Measurements from ENCODE around the gene ZC3H7B.

The ZC3H7B gene

DNA sequence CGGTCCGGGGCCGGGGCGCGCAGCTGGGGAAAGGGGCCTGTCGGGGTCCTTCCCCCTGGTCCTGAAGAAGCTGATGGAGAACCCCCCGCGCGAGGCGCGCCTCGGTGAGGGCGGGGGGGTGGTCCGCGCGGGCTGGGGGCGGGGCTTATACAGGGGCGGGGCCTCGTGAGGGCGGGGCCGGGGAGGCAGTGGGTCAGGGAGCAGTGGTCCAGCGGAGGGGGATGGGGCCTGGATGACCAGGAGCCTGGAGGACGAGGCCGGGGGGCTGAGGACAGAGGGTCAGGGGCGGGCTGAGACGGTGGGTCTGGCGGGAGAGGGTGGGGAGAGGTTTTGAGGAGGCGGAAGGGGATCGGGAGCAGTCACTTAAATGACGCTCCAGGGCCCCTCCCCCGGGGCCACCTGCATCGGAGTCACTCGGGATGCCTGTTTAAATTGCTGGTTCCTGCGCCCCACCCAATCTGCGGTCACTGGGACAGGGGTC lies 80.8 kb downstream of the ZC3H7B start:
- no peak for TF ChIP-seq GATA2 (IDR thresholded peaks at IDR 0.05; ENCODE audit: low read depth, low read length)
- no peak for TF ChIP-seq GATA3 (IDR thresholded peaks at IDR 0.05; ENCODE audit: low read depth, low read length)

DNA sequence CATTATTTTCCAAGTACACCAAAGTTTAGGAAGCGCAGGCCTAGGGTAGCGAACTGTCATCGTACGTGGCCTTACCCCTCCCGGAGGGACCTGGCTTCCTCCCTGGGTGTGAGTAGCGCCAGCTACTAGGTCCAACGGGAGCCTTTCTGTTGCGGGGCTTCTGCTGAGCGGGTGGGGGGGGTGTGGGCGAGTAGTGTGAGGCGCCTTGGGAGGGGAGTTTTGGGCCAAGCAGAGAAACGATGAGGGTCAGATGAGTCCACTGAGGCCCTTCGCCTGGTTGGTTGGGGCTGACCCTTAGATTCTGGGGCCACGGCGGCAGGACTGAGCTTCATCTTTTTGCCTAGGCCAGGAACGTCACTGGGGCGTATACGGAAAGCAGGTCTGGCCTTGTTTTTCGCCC lies 81.3 kb downstream of the ZC3H7B start:
- TF ChIP-seq GATA3 (IDR thresholded peaks at IDR 0.05; ENCODE audit: low read depth, low read length) (no peak), GATA2 (IDR thresholded peaks at IDR 0.05; ENCODE audit: low read depth, low read length) (no peak)

DNA sequence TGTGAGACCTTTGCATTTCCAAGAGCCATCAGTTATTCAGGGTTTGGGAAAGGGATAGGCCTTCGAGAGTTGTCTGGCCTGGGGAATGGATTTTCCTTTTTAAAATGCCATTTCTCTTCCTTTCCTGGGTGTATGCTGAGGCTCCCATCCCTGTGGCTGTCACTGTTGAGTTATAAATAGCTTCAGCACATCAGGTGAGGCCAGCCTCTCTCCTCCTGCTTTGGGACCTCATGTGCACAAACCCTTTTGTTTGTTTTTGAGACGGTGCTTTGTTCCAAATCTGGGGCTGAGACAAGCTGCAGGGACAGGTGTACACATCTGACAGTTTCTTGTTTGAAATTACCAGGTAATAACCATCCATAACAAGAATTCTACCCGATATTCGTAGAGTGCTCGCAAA lies 81.8 kb downstream of the ZC3H7B start:
- TF ChIP-seq GATA3 (IDR thresholded peaks at IDR 0.05; ENCODE audit: low read depth, low read length): no peak

DNA sequence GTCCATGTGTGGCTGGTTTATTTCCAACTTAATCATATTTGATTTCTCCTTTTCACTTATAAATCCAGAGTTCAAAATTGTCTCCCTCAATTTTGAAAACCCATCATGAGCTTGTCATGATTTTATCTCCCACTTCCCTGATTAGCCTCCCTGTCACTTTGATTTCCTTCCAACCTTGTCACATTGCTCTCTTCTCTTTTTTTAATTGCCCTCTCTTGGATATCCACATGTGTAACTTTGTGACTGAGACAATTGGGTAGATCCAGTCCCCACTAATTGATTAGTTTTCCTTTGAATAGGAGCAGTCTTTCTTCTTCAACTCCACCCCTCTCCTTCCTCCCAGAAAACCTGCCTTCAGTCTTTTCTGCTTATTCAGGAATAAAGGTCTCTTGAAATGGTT lies 82.8 kb downstream of the ZC3H7B start:
- TF ChIP-seq GATA2 (IDR thresholded peaks at IDR 0.05; ENCODE audit: low read depth, low read length) (no peak), GATA3 (IDR thresholded peaks at IDR 0.05; ENCODE audit: low read depth, low read length) (no peak)

DNA sequence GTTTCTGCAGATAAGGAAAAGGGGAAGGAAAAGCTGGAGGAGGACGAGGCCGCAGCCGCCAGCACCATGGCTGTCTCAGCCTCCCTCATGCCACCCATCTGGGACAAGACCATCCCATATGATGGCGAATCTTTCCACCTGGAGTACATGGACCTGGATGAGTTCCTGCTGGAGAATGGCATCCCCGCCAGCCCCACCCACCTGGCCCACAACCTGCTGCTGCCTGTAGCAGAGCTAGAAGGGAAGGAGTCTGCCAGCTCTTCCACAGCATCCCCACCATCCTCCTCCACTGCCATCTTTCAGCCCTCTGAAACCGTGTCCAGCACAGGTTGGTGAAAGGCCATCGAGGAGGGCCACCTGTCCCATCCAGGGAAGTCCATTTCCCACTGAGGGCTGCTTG lies 86.0 kb downstream of the ZC3H7B start:
- TF ChIP-seq GATA2 (IDR thresholded peaks at IDR 0.05; ENCODE audit: low read depth, low read length): no peak
- no peak for TF ChIP-seq GATA3 (IDR thresholded peaks at IDR 0.05; ENCODE audit: low read depth, low read length)

DNA sequence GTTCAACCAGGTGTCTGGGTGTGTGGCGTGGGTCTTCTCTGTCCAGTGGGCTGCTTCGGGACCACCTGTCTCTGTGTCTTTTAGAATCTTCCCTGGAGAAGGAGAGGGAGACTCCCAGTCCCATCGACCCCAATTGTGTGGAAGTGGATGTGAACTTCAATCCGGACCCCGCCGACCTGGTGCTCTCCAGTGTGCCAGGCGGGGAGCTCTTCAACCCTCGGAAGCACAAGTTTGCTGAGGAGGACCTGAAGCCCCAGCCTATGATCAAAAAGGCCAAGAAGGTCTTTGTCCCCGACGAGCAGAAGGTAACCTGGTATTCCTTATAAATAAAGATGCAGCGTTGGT lies 92.7 kb downstream of the ZC3H7B start:
- TF ChIP-seq GATA2 (IDR thresholded peaks at IDR 0.05; ENCODE audit: low read depth, low read length): no peak
- TF ChIP-seq GATA3 (IDR thresholded peaks at IDR 0.05; ENCODE audit: low read depth, low read length): no peak

DNA sequence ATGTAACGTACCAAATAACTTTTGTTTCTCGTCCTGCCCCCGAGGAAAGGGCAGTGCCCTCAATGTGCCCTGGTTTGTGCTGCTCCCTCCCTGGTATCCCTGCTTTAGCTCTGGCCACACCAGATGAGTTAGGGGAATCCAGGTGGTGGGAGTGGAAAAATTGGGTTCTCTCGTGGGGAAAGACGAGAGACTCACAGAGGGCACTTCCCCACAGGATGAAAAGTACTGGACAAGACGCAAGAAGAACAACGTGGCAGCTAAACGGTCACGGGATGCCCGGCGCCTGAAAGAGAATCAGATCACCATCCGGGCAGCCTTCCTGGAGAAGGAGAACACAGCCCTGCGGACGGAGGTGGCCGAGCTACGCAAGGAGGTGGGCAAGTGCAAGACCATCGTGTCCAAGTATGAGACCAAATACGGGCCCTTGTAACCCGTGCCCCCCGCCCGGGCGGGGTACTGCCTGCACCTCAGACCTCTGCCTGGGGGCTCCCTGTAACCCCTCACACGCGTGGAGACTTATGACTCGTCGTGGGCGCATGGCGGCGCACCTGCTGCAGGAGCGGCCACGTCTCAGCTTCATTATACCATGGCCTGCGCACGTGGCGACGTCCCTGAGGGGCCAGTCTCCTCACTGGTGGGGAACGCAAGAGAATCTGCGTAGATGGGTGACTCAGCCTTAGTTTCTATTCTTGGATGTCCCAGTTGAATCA lies 94.4 kb downstream of the ZC3H7B start:
- TF ChIP-seq GATA3 (IDR thresholded peaks at IDR 0.05; ENCODE audit: low read depth, low read length) (no peak), GATA2 (IDR thresholded peaks at IDR 0.05; ENCODE audit: low read depth, low read length) (no peak)

DNA sequence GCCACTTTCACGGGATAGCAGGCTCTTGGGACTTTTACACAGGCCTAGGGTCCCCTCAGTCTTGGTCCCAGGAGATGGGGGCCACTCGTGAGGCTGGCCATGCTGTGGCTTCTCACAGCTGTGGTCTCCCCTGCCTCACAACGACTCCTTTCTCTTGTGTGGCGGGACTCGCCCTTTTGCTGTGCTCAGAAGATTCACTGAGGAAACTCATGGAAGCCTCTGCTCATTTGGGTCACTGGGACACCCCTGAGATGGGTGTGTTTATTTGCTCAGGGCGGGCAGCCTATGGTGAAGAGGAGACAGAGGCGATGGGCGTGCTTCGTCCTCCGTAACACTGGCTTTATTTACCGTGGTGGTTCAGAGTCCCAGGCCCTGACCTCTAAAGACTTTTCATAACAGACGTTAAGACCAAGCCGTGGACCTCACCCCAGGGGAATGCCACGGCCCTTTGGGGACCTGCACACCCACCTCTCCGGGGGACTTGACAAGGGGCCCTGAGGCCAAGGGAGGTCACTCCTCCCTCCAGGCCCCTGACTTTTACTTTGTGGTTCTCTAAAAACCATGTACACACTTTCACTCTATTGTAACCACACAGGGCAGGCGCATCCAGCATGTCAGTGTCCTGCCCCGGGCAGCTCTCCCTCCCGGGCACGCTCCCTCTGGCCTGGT lies 96.0 kb downstream of the ZC3H7B start:
- TF ChIP-seq GATA2 (IDR thresholded peaks at IDR 0.05; ENCODE audit: low read depth, low read length) (no peak), GATA3 (IDR thresholded peaks at IDR 0.05; ENCODE audit: low read depth, low read length) (no peak)

DNA sequence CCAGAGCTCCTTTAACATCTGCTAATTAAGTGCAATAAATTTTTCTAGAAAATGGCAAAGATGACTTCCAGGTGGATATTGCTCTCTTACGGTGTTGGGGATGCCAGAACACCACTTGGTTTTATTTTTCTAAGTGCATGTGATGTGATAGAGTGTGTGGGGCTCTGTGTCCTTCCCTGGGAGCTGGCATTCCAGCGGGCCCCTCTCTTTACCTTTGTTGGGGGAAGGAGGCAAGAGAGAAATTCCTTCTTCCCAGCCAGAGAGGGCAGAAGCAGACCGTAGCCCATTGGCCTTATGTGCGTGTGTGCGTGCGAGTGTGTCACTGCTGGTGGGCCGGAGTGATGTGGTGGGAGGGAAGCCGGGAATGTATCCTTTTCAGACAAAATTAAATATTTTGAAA lies 97.6 kb downstream of the ZC3H7B start:
- TF ChIP-seq GATA2 (IDR thresholded peaks at IDR 0.05; ENCODE audit: low read depth, low read length) (no peak), GATA3 (IDR thresholded peaks at IDR 0.05; ENCODE audit: low read depth, low read length) (no peak)

DNA sequence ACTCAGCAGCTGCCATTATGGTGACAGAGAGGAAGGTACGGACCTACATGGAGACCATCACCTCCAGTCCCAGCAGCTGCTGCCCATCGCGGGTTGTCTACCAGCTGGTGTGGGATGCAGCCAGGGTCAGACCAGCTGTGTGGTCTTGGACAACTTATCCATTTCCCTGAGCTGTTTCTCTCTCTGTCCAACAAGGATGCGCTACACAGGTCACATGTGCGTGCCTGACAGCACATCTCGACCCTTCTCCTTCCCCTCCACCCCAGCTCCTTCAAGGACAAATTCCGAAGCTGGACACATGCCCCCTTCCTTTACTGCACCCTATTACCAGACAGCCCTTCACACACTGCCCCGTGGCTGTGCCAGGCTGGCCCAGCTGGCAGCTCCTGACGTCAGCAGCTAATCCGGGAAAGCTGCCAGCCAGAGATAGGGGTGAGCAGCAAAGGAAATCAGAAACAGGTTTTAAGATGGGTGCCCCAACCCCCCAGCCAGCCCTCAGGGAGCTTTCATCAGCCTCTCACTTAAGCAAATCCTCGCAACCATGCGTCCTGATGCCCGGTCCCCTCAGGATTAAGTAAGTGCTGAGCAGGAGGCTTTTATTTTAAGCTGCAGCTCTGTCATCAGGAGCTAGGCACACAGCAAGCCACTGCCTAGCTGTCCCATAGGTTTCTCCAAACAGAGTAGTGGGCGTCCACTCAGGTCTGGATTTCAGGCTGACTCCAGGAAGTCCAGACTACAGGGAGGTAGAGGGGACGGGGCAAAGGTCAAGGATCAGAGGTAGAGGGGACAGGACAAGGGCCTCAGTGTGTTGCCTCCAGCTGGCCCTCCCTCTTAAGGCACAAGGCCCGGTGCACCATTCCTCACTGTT lies 100.7 kb downstream of the ZC3H7B start:
- no peak for TF ChIP-seq GATA2 (IDR thresholded peaks at IDR 0.05; ENCODE audit: low read depth, low read length)
- no peak for TF ChIP-seq GATA3 (IDR thresholded peaks at IDR 0.05; ENCODE audit: low read depth, low read length)

DNA sequence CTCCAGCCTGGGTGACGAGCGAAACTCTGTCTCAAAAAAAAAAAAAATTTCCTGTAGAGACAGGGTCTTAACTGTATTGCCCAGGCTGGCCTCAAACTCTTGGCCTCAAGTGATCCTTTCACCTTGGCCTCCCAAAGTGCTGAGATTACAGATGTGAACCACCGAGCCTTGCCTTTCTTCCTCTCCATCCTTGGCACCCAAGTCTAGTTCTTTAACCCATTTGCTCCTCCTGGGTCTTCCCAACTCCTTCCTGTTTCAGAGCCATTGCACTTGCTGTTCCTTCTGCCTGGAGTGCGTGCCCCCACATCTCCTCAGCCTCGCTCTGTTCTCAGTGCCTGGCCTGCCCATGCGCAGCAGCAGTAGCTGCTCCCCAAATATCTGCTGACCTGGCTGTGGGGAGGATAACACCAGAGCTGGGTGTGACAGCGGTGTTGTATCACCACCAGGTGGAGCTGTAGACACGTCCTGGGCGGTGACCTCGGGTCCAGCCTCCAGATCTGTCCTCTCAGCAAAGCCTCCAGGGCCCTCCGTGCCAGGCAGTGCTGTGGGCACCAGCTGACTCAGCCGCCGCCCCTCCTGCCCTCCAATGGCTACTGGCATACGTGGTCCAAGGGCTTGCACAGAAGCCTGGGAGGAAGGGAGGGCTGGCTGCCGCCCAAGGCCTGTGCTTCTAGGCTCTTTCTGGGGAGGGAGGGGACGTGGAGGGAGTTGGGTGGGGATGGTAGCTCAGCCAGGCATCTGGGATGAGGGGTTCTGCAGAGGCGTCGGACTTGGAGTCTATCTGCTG lies 102.4 kb downstream of the ZC3H7B start:
- TF ChIP-seq GATA2 (IDR thresholded peaks at IDR 0.05; ENCODE audit: low read depth, low read length) (no peak), GATA3 (IDR thresholded peaks at IDR 0.05; ENCODE audit: low read depth, low read length) (no peak)

DNA sequence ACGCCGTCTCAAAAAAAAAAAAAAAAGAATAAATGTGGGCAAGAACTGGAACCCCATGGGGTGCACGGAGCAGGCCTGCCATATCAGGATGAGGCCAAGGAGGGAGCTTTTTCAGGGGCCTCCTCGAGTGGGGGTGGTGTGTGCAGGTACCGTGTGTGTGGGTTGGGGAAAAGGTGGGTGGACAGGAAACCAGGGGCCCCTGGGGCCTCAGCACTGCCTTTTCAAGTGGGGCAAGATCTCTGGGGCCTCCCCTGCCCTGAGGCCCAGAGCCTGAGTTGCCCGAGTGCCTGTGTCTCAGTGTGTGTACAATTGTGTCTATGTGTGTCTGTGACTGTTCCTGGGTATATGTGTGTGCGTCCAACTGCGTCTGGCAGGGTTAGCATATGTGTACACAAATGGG lies 104.3 kb downstream of the ZC3H7B start:
- TF ChIP-seq GATA2 (IDR thresholded peaks at IDR 0.05; ENCODE audit: low read depth, low read length) (no peak), GATA3 (IDR thresholded peaks at IDR 0.05; ENCODE audit: low read depth, low read length) (no peak)

DNA sequence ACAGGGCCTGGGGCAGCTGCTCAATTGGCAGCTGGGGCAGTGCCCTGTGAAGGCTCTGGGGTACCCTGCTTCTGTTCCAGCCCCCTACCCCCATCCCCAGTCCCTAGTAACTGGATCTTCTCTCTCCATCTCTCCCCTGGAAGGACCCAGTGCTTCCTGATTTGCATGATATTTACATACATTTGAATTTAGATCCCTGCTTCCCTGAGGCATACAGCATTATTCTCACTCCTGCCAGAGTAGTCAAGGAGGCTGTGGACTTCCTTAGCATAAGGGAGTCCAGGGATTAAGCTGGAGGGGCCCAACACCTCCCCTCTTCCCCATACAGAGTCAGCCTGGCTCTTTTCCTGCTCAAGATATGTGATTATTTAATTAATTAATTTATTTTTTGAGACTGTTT lies 105.1 kb downstream of the ZC3H7B start:
- TF ChIP-seq GATA2 (IDR thresholded peaks at IDR 0.05; ENCODE audit: low read depth, low read length) (no peak), GATA3 (IDR thresholded peaks at IDR 0.05; ENCODE audit: low read depth, low read length) (no peak)

DNA sequence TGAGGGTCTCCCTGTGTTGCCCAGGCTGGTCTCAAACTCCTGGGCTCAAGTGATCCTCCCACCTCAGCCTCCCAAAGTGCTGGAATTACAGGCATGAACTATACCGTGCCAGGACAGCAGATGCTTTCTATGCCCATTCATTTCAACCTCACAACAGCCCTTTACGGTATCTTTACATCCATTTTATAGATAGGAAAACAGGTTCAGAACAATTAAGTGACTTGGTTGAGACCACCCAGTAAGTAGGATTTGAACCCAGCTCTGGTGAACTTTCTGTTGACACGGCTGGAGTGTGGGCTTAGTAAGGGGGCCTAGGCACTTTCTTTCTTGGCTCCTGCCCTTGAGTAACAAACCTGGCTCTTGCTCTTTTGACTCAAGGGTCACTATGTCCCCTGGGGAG lies 106.1 kb downstream of the ZC3H7B start:
- TF ChIP-seq GATA3 (IDR thresholded peaks at IDR 0.05; ENCODE audit: low read depth, low read length): no peak
- TF ChIP-seq GATA2 (IDR thresholded peaks at IDR 0.05; ENCODE audit: low read depth, low read length): no peak
